Large intestine (tissue), 3 donors: Measurements from ENCODE around the gene TSPAN18. TPM values are rescaled to one million over a fixed set of nuclear protein-coding genes. Genes with fewer than 3 reads are reported as not detected.

Source experiments
- DNase-seq, 2 donors: peaks; one replicate each; pipeline versions ENCODE4 v3.0.0 to v3.0.0-alpha.2; 2013
- H3K27ac ChIP-seq: one replicate; pipeline ENCODE4 v1.5.1; 2013; ENCODE audit warnings: low read length
- H3K27me3 ChIP-seq: 2 replicates; pipeline ENCODE4 v1.6.1; 2013; ENCODE audit warnings: low read length; ENCODE audit not compliant: control insufficient read depth, insufficient read depth
- H3K36me3 ChIP-seq: 2 replicates; pipeline ENCODE4 v1.6.1; 2013; ENCODE audit warnings: low read length; ENCODE audit not compliant: control insufficient read depth, insufficient read depth
- H3K4me1 ChIP-seq: one replicate; pipeline ENCODE4 v1.6.1; 2013; ENCODE audit warnings: low read length; ENCODE audit not compliant: control insufficient read depth, insufficient read depth
- H3K4me3 ChIP-seq: one replicate; pipeline ENCODE4 v1.5.1; 2013; ENCODE audit warnings: low read length
- H3K9me3 ChIP-seq: one replicate; pipeline ENCODE4 v1.6.1; 2013; ENCODE audit warnings: mild to moderate bottlenecking, low read depth, low read length, moderate library complexity; ENCODE audit not compliant: control insufficient read depth
- whole genome bisulfite sequencing: methylation state at CpG from one replicate; pipeline ENCODE4 v1.1.5; 2013; ENCODE audit warnings: low lambda C conversion rate; ENCODE audit not compliant: insufficient coverage; 5-methylcytosine and 5-hydroxymethylcytosine counted together
- polyA plus RNA-seq: library from polyadenylated mRNA; unstranded; fragments of 120-200 nt; gene quantifications from one replicate; pipeline ENCODE4 v1.2.1, GENCODE V29; 2013

TSPAN18 gene
- polyA plus RNA-seq, 1 donor, result 59.1 TPM

- DNase-seq, result no peak
- no CpG with 5 or more reads among the region's 3 CpGs for WGBS
Observed at GRCh38 chr11:44968510-44968909, 241.7 kb downstream of the TSPAN18 start.

GRCh38 chr11:44969651-44970252 lies 243.0 kb downstream of the TSPAN18 start:
- DNase-seq, result peak in 1 of 2 donors; percentile 7
- H3K9me3 ChIP-seq, result no peaks in the 10 kb centered on the region
- H3K4me3 ChIP-seq, result no peak overlapping the region
- no peaks in the 10 kb centered on the region for H3K36me3 ChIP-seq
- WGBS, result no CpG with 5 or more reads among the region's 12 CpGs
- peaks cover 28% of the 10 kb centered on the region for H3K4me1 ChIP-seq
- no peak overlapping the region for H3K27ac ChIP-seq
- no peaks in the 10 kb centered on the region for H3K27me3 ChIP-seq

More at GRCh38 chr11:44968510-44968909, 241.7 kb downstream of the TSPAN18 start:
- H3K27me3 ChIP-seq, result no peaks in the 10 kb centered on the region
- H3K4me3 ChIP-seq, result no peak overlapping the region
- H3K4me1 ChIP-seq, result peaks cover 38% of the 10 kb centered on the region
- no peaks in the 10 kb centered on the region for H3K36me3 ChIP-seq
- no peak overlapping the region for H3K27ac ChIP-seq
- H3K9me3 ChIP-seq, result no peaks in the 10 kb centered on the region

- no peaks in the 10 kb centered on the region for H3K36me3 ChIP-seq
- no peaks in the 10 kb centered on the region for H3K9me3 ChIP-seq
- 90% methylated on average over 2 of the region's 6 CpGs for WGBS
- H3K27ac ChIP-seq, result no peak overlapping the region
- peaks cover 22% of the 10 kb centered on the region for H3K4me1 ChIP-seq
- peak in 1 of 2 donors; percentile 17 for DNase-seq
- no peak overlapping the region for H3K4me3 ChIP-seq
- H3K27me3 ChIP-seq, result no peaks in the 10 kb centered on the region
Observed at GRCh38 chr11:44970293-44970692, 243.5 kb downstream of the TSPAN18 start.

GRCh38 chr11:44971185-44971584 lies 244.4 kb downstream of the TSPAN18 start:
- 40% methylated on average over 2 of the region's 10 CpGs for WGBS
- no peaks in the 10 kb centered on the region for H3K27me3 ChIP-seq
- H3K9me3 ChIP-seq, result no peaks in the 10 kb centered on the region
- H3K4me1 ChIP-seq, result peaks cover 21% of the 10 kb centered on the region
- H3K4me3 ChIP-seq, result no peak overlapping the region
- H3K27ac ChIP-seq, result no peak overlapping the region
- peak in 1 of 2 donors; percentile 61 for DNase-seq
- H3K36me3 ChIP-seq, result no peaks in the 10 kb centered on the region

GRCh38 chr11:44972746-44973435 lies 246.1 kb downstream of the TSPAN18 start:
- no peak overlapping the region for H3K4me3 ChIP-seq
- H3K27me3 ChIP-seq, result no peaks in the 10 kb centered on the region
- 100% methylated on average over 1 of the region's 19 CpGs for WGBS
- no peak for DNase-seq
- peaks cover 38% of the 10 kb centered on the region for H3K4me1 ChIP-seq
- no peaks in the 10 kb centered on the region for H3K9me3 ChIP-seq
- no peaks in the 10 kb centered on the region for H3K36me3 ChIP-seq
- H3K27ac ChIP-seq, result no peak overlapping the region

- no peak overlapping the region for H3K4me3 ChIP-seq
- no CpG with 5 or more reads among the region's 13 CpGs for WGBS
- no peak for DNase-seq
- peaks cover 47% of the 10 kb centered on the region for H3K4me1 ChIP-seq
- no peaks in the 10 kb centered on the region for H3K36me3 ChIP-seq
- H3K27me3 ChIP-seq, result no peaks in the 10 kb centered on the region
- no peaks in the 10 kb centered on the region for H3K9me3 ChIP-seq
- H3K27ac ChIP-seq, result no peak overlapping the region
Observed at GRCh38 chr11:44973632-44974401, 247.1 kb downstream of the TSPAN18 start.

- DNase-seq, result no peak
- 93% methylated on average over 2 of the region's 12 CpGs for WGBS
- H3K4me3 ChIP-seq, result no peak overlapping the region
- peaks cover 53% of the 10 kb centered on the region for H3K4me1 ChIP-seq
- H3K27me3 ChIP-seq, result no peaks in the 10 kb centered on the region
- H3K9me3 ChIP-seq, result no peaks in the 10 kb centered on the region
- H3K36me3 ChIP-seq, result no peaks in the 10 kb centered on the region
- no peak overlapping the region for H3K27ac ChIP-seq
Observed at GRCh38 chr11:44974402-44975000, 247.7 kb downstream of the TSPAN18 start.

GRCh38 chr11:44976576-44976975 lies 249.8 kb downstream of the TSPAN18 start:
- no peaks in the 10 kb centered on the region for H3K27me3 ChIP-seq
- no CpG with 5 or more reads among the region's 5 CpGs for WGBS
- H3K9me3 ChIP-seq, result no peaks in the 10 kb centered on the region
- no peak overlapping the region for H3K27ac ChIP-seq
- no peaks in the 10 kb centered on the region for H3K36me3 ChIP-seq
- no peak overlapping the region for H3K4me3 ChIP-seq
- peak in 1 of 2 donors; percentile 54 for DNase-seq
- H3K4me1 ChIP-seq, result peaks cover 42% of the 10 kb centered on the region

GRCh38 chr11:44977493-44977984 lies 250.8 kb downstream of the TSPAN18 start:
- H3K27ac ChIP-seq, result peak overlapping the region; percentile 61
- H3K4me1 ChIP-seq, result peaks cover 42% of the 10 kb centered on the region
- no peaks in the 10 kb centered on the region for H3K36me3 ChIP-seq
- no peaks in the 10 kb centered on the region for H3K9me3 ChIP-seq
- peak in 1 of 2 donors; percentile 68 for DNase-seq
- H3K27me3 ChIP-seq, result no peaks in the 10 kb centered on the region
- H3K4me3 ChIP-seq, result no peak overlapping the region
- WGBS, result no CpG with 5 or more reads among the region's 9 CpGs
